Panc1 (cell line): ENCODE results near the gene OSBPL5. TPM values are rescaled to one million over a fixed set of nuclear protein-coding genes. Genes with fewer than 3 reads are reported as not detected.
A peak's percentile ranks its signal among the peaks of the same experiment; 100 is the strongest.

Source experiments
- ATAC-seq: fragments of 200-7000 bp; cut with Tn5 transposase; 2 replicates; pipeline ENCODE4 v1.9.1; 2020; ENCODE audit warnings: mild to moderate bottlenecking, moderate library complexity
- BruUV-seq: library from RNA; stranded (reverse); fragments of 400-500 nt; replicated peaks from 2 replicates; lab custom pipeline; 2021; lab: Mats Ljungman, UMichigan
- CTCF ChIA-PET: fragments of 300-600 bp; sonication (Branson Sonifier 250); formaldehyde crosslinking; loops from one replicate; lab custom pipeline; 2022; ENCODE audit warnings: antibody characterized with exemption; lab: Charles Lee
- POLR2A ChIA-PET: fragments of 300-600 bp; sonication (Branson Sonifier 250); formaldehyde crosslinking; loops from one replicate; lab custom pipeline; 2022; ENCODE audit warnings: antibody characterized with exemption; lab: Charles Lee
- DNase-seq: peaks from one replicate; pipeline ENCODE4 v3.0.0-alpha.2; 2010; ENCODE audit warnings: low read depth, low spot score
- H3K27ac ChIP-seq: 2 replicates; pipeline ENCODE4 v1.5.1; 2011; ENCODE audit warnings: mild to moderate bottlenecking, low read length, inconsistent platforms
- H3K27me3 ChIP-seq: fragments of 200-500 bp; sonication (Bioruptor generic); 2 replicates; pipeline ENCODE4 v1.6.0; 2014; ENCODE audit warnings: low read length, inconsistent platforms; ENCODE audit not compliant: control insufficient read depth, insufficient read depth
- H3K36me3 ChIP-seq: fragments of 200-500 bp; sonication (Bioruptor generic); 2 replicates; pipeline ENCODE4 v1.5.1; 2014; ENCODE audit warnings: inconsistent platforms, mild to moderate bottlenecking, low read length, moderate library complexity; ENCODE audit not compliant: control insufficient read depth, insufficient read depth
- H3K4me1 ChIP-seq: 2 replicates; pipeline ENCODE4 v1.5.1; 2011; ENCODE audit warnings: inconsistent platforms, mild to moderate bottlenecking, low read length, moderate library complexity; ENCODE audit not compliant: control insufficient read depth, insufficient read depth
- H3K4me3 ChIP-seq, 2 experiments: 2 replicates each; pipeline ENCODE4 v1.5.1; 2011 to 2012; ENCODE audit warnings: low read depth in 2 of 2, low read length in 2 of 2, mild to moderate bottlenecking in 2 of 2, inconsistent platforms in 1 of 2, moderate library complexity in 1 of 2
- H3K9me3 ChIP-seq: fragments of 200-500 bp; sonication (Bioruptor generic); 2 replicates; pipeline ENCODE4 v1.5.1; 2014; ENCODE audit warnings: low read depth, mild to moderate bottlenecking, inconsistent platforms, low read length, moderate library complexity; ENCODE audit not compliant: control insufficient read depth, insufficient read depth
- POLR2AphosphoS5 ChIP-seq: IDR thresholded peaks from 2 replicates; pipeline ENCODE4 v1.6.1; 2012; ENCODE audit warnings: mild to moderate bottlenecking, low read depth, low read length, moderate library complexity
- REST ChIP-seq, 2 experiments: IDR thresholded peaks; 2 replicates each; pipeline ENCODE4 v1.6.1; 2011 to 2012; ENCODE audit warnings: low read depth in 2 of 2, control low read depth in 1 of 2, low read length in 1 of 2, mild to moderate bottlenecking in 1 of 2, moderate library complexity in 1 of 2; ENCODE audit not compliant: insufficient read depth in 1 of 2
- SIN3A ChIP-seq: IDR thresholded peaks from 2 replicates; pipeline ENCODE4 v1.6.1; 2012; ENCODE audit warnings: low read depth, mild to moderate bottlenecking, low read length, moderate library complexity, borderline replicate concordance; ENCODE audit not compliant: insufficient read depth
- TCF7L2 ChIP-seq: IDR thresholded peaks from 2 replicates; pipeline ENCODE4 v1.6.1; 2011; ENCODE audit warnings: mild to moderate bottlenecking, low read depth, low read length, inconsistent platforms
- in situ Hi-C: cut with HindIII; loops from 2 replicates; pipeline ENCODE4 v1.10.0; 2016; ENCODE audit warnings: low sequenced_read_pairs, low pct_unique_long_range_greater_than_20kb
- intact Hi-C: fragments of 100-400 bp; cut with micrococcal nuclease; formaldehyde crosslinking; loops from one replicate; pipeline ENCODE4 v1.10.0; 2022; ENCODE audit not compliant: unreplicated experiment
- total RNA-seq: library from RNA; stranded (reverse); gene quantifications from one replicate; pipeline ENCODE4 v1.2.1, GENCODE V29; 2021; ENCODE audit not compliant: unreplicated experiment
- TF ChIP-seq, protein P1 (sequence below): fragments of 450-650 bp; IDR thresholded peaks from 2 replicates; pipeline ENCODE4 v1.5.1; 2017; ENCODE audit warnings: mild to moderate bottlenecking

The OSBPL5 gene
- total RNA-seq, 1 experiment from 2014 or later = 20.2 TPM

DNA sequence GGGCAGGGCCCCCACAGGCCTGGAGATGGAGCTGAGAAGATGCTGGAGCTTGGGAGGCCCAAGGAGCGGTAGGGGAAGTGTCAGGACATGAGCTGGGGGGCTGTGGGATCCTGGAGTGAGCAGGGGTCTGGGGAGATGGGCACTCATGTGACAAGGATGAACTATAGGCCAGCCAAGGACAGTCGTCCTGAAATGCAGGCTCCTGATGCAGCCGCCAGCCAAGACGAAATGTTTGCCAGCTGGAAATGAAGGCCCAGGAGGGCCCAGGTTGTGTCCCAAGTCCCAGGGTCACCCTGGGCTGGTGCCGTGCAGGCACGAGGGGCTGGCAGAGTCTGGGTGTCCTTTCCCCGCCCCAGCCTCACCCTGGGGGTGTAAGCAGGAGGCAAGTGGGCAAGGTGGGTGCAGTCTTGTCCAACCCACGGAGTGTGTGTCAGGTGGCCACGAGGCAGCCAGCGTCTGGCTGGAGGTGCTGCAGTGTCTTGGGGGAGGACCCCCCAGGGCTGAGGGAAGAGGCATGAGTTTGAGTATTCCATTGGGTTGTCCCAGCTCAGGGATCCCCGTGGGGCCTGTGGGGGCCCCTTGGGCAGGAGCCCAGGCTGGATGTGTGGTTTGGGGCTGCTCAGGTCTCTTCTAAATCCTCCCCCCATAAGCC, 32.1 kb upstream of the OSBPL5 start:
- no peaks in the 10 kb centered on the region for H3K36me3 ChIP-seq
- H3K4me3 ChIP-seq = no peak overlapping the region
- TF ChIP-seq POLR2AphosphoS5 = no peak
- TF ChIP-seq, protein P1, sequence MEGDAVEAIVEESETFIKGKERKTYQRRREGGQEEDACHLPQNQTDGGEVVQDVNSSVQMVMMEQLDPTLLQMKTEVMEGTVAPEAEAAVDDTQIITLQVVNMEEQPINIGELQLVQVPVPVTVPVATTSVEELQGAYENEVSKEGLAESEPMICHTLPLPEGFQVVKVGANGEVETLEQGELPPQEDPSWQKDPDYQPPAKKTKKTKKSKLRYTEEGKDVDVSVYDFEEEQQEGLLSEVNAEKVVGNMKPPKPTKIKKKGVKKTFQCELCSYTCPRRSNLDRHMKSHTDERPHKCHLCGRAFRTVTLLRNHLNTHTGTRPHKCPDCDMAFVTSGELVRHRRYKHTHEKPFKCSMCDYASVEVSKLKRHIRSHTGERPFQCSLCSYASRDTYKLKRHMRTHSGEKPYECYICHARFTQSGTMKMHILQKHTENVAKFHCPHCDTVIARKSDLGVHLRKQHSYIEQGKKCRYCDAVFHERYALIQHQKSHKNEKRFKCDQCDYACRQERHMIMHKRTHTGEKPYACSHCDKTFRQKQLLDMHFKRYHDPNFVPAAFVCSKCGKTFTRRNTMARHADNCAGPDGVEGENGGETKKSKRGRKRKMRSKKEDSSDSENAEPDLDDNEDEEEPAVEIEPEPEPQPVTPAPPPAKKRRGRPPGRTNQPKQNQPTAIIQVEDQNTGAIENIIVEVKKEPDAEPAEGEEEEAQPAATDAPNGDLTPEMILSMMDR = no peak
- no peak for TF ChIP-seq REST (IDR thresholded peaks at IDR 0.05; ENCODE audit: insufficient read depth in 1 of 2, low read depth in 2 of 2, low read length in 1 of 2)
- TF ChIP-seq SIN3A = no peak
- TF ChIP-seq TCF7L2 = no peak
- intact Hi-C loops (no loop called here), in situ Hi-C loops (no loop called here)
- no peak for ATAC-seq
- peaks cover 9% of the 10 kb centered on the region for H3K27me3 ChIP-seq
- BruUV-seq = no TSS peak
- ChIA-PET CTCF (interaction anchor here (0.5 kb wide), 1 partner anchor 18 kb away, joined by 4 read pairs; no protein-coding TSS in a partner anchor), POLR2A (no interaction called here)
- H3K9me3 ChIP-seq = no peaks in the 10 kb centered on the region
- no peak for DNase-seq
- H3K4me1 ChIP-seq = peaks cover 5% of the 10 kb centered on the region; the same call in 1 of the 2 replicates
- H3K27ac ChIP-seq = no peak overlapping the region

- CTCF ChIA-PET = interaction anchor here (0.5 to 1.3 kb wide), 2 partner anchors 17 to 106 kb away, joined by 4 read pairs; no protein-coding TSS in a partner anchor
- H3K36me3 ChIP-seq = no peaks in the 10 kb centered on the region
- peaks cover 5% of the 10 kb centered on the region; the same call in 1 of the 2 replicates for H3K4me1 ChIP-seq
- in situ Hi-C loops (no loop called here), intact Hi-C loops (no loop called here)
- no peak overlapping the region for H3K4me3 ChIP-seq
- no peaks in the 10 kb centered on the region for H3K9me3 ChIP-seq
- no peak overlapping the region for H3K27ac ChIP-seq
- DNase-seq (no peak), ATAC-seq (peak; percentile 13; the same call in 1 of the 2 replicates)
- H3K27me3 ChIP-seq = peaks cover 3% of the 10 kb centered on the region; the same call in 1 of the 2 replicates
- BruUV-seq = no TSS peak
- POLR2A ChIA-PET = no interaction called here
- TF ChIP-seq TCF7L2 (no peak), SIN3A (no peak), POLR2AphosphoS5 (no peak), REST (IDR thresholded peaks at IDR 0.05; ENCODE audit: insufficient read depth in 1 of 2, low read depth in 2 of 2, low read length in 1 of 2) (0 out of 4 replicates have a peak, but pooled peaks of 1 of the 2 experiments have one; percentile 25)
- TF ChIP-seq, protein P1 = no peak
Observed at GRCh38 chr11:3196161-3197043, 31.3 kb upstream of the OSBPL5 start.
